HG02885 (cell line): Measurements from ENCODE around the gene METTL17.
"Not testable (repeated sequence)": the region's sequence is repeated elsewhere in the genome, so short reads cannot be mapped to it uniquely, and the experiment has no call there.

ENCODE experiments used
- ATAC-seq: cut with Tn5 transposase; IDR thresholded peaks from one replicate; pipeline ENCODE4 v1.9.1; 2021; ENCODE audit warnings: mild to moderate bottlenecking; ENCODE audit not compliant: unreplicated experiment, poor library complexity

Gene METTL17

GRCh38 chr14:21023817-21024584, 34.2 kb downstream of the METTL17 start:
- no peak for ATAC-seq

DNA sequence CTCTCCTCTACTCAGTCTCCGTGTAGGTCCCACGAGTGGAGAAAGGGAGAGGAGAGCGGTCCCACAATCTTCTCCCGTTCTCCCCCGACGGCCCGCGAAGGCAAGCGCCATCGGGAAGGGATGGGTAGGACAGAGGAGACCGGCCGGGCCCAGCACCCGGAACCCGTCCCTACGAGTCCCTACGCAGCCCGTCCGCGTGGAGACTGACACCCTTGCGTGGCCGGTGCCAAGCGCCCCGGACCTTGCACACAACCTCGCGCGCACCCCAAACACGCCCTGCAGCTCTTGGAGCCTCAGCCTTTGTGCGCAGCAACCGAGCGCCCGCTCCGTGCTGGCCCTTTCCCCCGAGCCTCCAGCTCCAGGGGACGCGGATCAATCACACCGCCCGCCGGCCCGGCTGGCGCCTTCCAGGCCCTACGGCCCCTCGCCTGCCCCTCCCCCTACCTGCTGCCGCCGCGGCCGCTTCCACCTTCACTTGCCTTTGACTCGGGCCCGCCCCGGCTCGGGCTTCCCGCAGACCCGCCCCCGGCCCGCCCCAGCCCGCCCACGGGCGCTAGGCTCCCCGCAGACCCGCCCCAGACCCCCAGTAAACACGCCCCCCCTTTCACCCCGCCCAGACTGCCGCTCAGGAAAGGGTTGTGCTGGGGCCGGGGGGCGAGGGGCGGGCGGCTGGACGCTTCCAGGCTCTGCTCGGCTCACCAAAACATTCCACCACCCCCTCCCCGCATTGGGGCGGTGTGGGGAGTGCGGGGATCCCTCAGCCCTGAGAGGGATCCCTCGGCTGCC, 35.0 kb downstream of the METTL17 start, which contains the start of gene NDRG2:
NDRG2 (minus strand) TSS at position 477 of the 786 bp plus-strand sequence. CDS start 1,746 bp downstream, outside the sequence.
- no peak for ATAC-seq

DNA sequence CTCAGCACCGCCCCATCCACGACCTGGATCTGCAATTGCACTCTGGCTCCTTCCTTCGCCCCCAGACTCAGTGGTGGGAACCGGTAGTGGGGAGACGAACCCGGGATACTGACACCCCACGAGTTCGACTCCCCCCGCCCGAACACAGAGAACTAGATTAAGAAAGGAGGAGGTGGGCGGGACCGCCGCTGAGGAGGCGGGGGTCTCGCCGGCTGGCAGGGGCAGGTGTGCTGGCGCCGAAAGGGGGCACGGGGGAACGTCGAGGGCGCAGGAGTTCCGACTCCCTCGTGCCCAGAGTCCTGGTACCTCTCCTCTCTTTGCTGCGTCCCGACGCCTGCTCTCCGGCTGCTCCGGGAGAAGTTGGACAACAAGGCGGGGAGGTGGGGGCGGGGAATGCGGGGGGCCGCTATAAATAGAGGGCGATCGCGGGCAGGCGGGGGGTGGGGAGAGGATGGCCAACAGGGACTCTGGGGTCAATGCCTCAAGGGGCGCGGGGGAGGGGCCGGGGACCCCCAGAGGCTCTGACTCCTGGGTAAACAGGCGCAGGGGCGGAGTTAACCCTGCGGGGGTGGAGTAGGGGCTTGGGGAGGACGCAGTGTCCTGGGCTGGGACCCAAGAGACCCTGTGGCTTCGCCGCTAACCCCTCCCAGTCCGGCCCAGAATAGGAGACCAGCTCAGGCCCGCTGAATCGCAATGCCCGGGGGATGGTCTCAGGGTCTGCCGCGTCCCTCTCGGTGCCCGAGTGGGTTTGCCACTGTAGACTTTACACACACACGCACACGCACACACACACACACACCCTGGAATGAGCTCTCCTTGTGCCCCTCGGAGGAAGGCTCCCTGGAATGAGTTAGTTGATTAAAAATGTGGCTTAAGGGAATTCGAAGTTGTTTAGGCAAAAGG, 35.8 kb downstream of the METTL17 start:
- no peak for ATAC-seq

GRCh38 chr14:21026274-21026987, 36.7 kb downstream of the METTL17 start:
- no peak for ATAC-seq

DNA sequence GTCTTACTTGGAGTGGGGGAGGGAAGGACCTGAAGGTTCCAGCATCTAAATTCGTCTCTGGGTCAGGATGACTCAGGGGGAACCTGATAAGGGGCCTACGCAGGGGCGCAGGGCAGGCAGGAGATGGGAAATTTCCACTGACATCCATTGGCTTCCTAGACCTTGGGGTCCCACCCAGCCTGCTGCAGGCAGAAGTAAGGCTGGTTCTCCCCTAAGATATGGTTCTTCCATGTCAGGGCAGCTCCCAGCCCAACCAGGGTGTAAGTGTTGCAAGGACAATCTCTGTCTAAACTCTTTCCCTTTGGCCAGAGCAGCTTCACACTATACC, 37.2 kb downstream of the METTL17 start:
- ATAC-seq, result no peak

- no peak for ATAC-seq
These were observed 40.1 kb downstream of the METTL17 start, which contains the start of gene TPPP2 for GRCh38 chr14:21029917-21030316. Gene TPPP2, plus strand, starts transcription at chr14:21030217. Its CDS starts 365 bp downstream, at chr14:21030582.

DNA sequence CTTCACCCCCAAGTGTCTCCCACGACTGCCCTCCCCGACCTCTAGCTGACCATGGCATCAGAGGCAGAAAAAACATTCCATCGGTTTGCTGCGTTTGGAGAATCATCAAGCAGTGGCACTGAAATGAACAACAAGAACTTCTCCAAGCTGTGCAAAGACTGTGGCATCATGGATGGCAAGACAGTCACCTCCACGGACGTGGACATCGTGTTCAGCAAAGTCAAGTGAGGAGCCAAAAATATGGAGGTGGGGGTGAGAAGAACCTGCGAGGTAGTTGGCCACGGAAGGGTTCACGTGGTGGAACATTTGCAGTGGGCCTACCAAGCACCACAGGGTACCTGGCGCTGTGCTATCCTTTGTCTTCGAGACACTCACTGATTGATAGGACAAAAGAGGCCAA, 40.8 kb downstream of the METTL17 start:
- no peak for ATAC-seq

GRCh38 chr14:21032326-21033132, 42.7 kb downstream of the METTL17 start:
- ATAC-seq, result no peak

GRCh38 chr14:21033133-21033698, 43.4 kb downstream of the METTL17 start:
- ATAC-seq, result no peak

GRCh38 chr14:21034707-21035106, 44.9 kb downstream of the METTL17 start, which contains the start of gene RNASE13:
Gene RNASE13, minus strand, starts transcription at chr14:21034807. Its CDS starts 519 bp downstream, at chr14:21034288.
- no peak for ATAC-seq

DNA sequence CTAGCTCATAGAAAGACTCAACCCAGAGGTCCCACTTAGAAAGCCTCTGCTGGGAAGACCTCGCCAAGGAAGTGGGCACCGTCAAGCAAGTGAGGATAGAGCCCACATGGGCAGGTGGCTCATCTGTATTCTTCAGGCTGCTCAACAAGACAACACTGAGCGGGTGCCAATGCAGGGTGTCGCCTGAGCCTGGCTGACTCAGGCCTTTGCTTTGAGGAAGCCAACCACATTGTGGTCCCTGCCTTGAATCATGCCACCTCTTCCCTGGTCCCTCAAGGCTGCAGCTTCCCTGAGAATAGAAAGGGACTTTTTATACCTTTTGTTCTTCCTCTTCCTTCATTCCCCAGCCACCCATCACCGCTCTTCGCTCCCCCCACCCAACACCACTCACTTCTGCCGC, 47.0 kb downstream of the METTL17 start:
- ATAC-seq, result no peak

DNA sequence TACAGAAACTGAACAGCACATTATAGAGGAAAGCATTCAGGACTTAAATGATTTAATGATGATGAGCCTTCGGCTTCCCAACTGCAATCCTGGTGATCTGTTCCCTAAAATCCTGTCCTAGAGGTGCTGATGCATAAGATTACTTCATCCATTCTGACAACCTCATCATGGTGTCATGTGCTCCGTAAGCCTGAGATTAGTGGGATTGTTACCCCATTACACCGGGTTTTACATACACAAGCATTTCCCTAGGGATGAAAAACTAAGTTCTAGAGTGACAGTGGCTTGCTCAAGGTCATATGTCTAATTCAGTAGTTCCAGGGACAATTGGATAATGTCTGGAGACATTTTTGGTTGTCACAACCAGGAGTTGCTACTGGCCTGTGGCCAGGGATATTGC, 47.4 kb downstream of the METTL17 start:
- ATAC-seq, result no peak

DNA sequence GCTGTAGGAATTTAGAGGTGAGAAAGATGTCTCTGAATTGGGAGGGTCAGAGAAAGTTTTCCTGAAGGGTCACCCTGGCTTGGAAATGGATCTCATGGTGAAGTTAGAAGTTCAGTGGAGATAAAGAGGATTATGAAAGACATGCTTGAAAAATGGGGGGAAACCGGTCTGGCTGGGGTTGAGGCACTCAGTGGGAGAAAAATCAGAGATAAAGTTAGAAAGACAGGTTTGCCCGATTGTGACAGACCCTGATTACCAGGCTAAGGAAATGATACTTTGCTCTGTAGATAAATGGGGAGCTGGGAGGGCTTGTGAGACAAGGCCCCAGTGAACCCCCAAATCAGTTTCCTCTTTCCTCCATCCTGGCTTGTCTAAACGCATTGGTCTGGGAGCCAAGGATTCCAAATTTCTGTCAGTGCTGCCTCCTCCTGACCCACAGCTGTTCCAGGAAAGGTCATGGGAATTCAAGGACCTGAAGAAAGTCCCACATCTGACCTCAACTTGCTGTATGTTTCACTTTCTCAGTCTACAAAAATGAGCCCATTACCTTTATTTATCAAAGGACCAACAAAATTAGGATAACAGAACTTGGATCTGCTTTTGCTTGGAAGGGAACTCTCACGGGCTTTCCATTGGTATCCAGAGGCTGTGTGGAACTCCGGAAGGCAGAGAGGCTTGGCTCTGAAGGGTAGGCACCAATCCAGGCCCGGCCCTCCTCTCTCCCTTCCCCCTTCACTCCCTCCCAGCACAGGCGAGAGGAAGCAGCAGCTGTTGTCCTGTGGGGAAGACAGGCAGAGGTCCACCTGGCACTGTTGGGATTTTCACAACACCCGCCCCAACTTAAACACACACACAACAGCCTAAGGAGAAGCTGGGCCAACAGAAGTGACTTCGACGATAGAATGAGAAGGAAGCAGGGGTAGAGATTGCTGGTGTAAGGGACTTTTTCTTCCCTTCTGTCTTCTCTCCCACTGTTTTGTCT, 49.0 kb downstream of the METTL17 start:
- no peak for ATAC-seq

DNA sequence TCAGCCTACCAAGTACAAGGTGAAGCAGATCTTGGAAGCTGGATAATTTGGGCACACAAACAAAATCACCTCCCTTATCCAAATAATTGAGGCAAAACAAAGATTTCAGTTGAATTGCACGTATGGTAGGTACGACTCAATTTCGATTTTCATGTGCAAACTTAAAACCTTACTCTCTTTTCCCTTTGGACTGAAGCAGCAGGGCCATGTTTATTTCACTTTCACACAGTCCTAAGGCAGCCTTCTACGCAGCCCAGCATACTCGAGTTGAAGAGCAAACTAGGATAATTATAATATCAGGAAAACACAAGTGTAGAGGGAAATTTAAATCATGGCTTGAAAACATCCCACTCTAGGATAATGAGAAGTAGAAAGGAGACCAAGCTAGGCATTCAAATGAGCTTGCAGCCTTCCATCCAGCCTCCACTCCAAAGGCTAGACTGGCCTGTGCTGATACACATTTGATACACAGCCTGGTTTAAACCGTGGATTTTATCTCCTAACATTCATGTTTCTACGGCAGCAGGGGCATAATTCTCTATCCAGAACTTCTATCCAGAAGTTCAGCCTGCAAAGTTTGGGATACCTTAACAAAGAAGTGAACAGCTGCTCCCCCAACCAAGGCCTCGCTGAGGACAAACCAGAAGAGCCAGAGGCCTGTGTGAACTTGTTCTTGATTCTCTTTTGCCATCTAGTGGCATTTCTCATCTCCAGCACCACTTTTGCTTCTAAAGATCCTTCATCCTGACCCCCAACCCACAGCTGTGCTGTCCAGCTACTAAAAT, 50.0 kb downstream of the METTL17 start:
- ATAC-seq, result peak; percentile 59

DNA sequence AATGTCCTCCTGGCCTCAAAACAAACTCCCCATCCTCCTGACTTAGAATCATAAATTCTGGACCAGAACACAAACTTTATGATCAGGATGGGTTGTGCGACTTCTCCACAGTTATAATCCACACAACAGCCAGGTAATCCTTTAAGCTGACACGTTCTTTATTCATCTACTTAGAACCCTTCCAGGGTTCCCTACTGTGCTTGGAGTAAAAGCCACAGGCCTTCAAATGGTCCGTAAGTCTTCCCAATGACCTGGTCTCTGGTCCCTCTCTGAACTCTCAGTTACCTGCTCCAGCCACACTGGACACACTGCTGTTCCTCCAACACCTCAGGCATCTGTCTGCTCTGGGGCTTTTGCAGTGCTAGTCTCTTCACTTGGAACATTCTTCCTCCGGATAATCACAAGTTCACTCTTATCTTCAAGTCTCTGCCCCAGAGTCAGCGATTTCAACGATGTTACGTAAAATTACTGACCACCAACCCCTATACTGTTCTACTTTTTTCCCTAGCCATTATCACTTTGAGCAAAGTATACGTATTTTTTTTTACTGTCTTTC, 50.7 kb downstream of the METTL17 start:
- no peak for ATAC-seq

DNA sequence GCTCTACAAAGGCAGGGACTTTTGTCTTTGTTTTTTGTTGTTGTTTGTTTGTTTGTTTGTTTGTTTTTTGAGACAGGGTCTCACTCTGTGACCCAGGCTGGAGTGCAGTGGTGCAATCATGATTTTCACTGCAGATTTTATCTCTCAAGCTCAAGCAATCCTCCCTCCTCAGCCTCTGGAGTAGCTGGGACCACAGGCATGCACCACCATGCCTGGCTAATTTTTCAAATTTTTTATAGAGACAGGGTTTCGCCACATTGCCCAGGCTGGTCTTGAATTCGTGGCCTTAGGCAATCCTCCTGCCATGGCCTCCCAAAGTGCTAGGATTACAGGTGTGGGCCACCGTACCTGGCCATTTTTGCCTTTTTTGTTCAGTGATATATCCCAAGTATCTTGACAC, 51.2 kb downstream of the METTL17 start:
- not testable (repeated sequence) for ATAC-seq
